ACC112 (cell line): ENCODE measurements around the gene ARHGEF6.
"Not testable (repeated sequence)": the region's sequence is repeated elsewhere in the genome, so short reads cannot be mapped to it uniquely, and the experiment has no call there.

Source experiments
- H2AFZ ChIP-seq: fragments of 200-600 bp; sonication (generic); one replicate; pipeline ENCODE4 v1.6.0; 2017; ENCODE audit warnings: antibody characterized with exemption, low read length; ENCODE audit not compliant: unreplicated experiment
- H3K27ac ChIP-seq: fragments of 200-600 bp; sonication (generic); 2 replicates; pipeline ENCODE4 v1.5.1; 2014; ENCODE audit warnings: low read depth, mild to moderate bottlenecking, antibody characterized with exemption, low read length, moderate library complexity
- H3K27me3 ChIP-seq: fragments of 200-600 bp; sonication (generic); 2 replicates; pipeline ENCODE4 v1.6.1; 2014; ENCODE audit warnings: mild to moderate bottlenecking, antibody characterized with exemption, low read length, moderate library complexity, mixed read lengths; ENCODE audit not compliant: insufficient read depth
- H3K36me3 ChIP-seq: fragments of 200-600 bp; sonication (generic); 2 replicates; pipeline ENCODE4 v1.6.1; 2016; ENCODE audit warnings: mild to moderate bottlenecking, antibody characterized with exemption, low read length, moderate library complexity, mixed read lengths; ENCODE audit not compliant: insufficient read depth
- H3K4me1 ChIP-seq: fragments of 200-600 bp; sonication (generic); one replicate; pipeline ENCODE4 v1.6.1; 2016; ENCODE audit warnings: low read length, mixed read lengths; ENCODE audit not compliant: insufficient read depth, unreplicated experiment, control insufficient read depth
- H3K4me3 ChIP-seq: fragments of 200-600 bp; sonication (generic); 2 replicates; pipeline ENCODE4 v1.5.1; 2014; ENCODE audit warnings: mild to moderate bottlenecking, low read depth, low read length
- H3K79me2 ChIP-seq: fragments of 200-600 bp; sonication (generic); one replicate; pipeline ENCODE4 v1.6.0; 2016; ENCODE audit warnings: low read length; ENCODE audit not compliant: control insufficient read depth, unreplicated experiment, insufficient read depth

Gene ARHGEF6

DNA sequence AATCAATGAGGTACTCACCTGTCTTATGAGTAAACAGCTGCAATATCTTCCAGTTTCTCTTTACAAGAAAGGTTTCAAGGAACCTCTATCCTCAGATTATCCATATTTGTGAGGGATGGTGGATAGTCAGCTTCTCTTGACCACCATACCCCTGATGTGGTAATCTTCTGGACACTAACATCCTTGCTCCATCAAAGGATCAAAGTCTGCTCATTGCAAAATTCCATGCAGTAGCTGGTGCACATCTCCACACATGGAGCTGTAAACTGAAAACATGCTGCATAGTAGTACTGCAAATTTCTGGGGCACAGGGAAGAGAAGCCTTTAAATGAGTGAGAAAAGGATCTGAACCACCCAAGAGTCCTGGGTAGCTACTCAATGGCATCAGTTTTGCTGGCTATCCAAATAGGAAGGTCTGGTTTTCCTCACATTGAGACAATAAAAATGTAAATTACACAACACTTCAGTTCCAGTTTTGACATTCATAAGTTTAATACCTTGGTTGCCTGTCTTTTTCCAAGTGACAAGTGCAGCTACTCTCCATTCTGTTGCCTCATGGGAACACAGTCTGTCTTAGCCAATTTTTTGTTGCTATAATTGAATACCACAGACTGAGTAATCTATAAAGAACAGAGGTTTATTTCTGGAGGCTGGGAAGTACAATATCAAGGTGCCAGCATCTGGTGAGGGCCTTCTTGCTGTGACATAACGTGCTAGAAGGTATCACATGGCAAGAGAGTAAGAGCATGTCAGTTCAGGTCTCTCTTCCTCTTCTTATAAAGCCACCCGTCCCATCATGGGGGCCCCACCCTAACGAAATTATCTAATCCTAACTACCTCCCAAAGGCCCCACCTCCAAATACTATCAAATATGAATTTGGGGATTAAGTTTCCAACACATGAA, 34.4 kb upstream of the ARHGEF6 start:
- Histone ChIP-seq H3K27ac (no peak overlapping the region), H3K79me2 (no peaks in the 10 kb centered on the region), H3K4me1 (peaks cover 10% of the 10 kb centered on the region), H3K36me3 (no peaks in the 10 kb centered on the region), H2AFZ (no peak overlapping the region), H3K4me3 (no peak overlapping the region), H3K27me3 (no peaks in the 10 kb centered on the region)

GRCh38 chrX:136812286-136812685, 31.6 kb upstream of the ARHGEF6 start:
- H3K27me3 ChIP-seq = no peaks in the 10 kb centered on the region
- no peak overlapping the region for H2AFZ ChIP-seq
- H3K4me3 ChIP-seq = no peak overlapping the region
- H3K36me3 ChIP-seq = no peaks in the 10 kb centered on the region
- H3K4me1 ChIP-seq = peaks cover 7% of the 10 kb centered on the region
- no peak overlapping the region for H3K27ac ChIP-seq
- no peaks in the 10 kb centered on the region for H3K79me2 ChIP-seq

DNA sequence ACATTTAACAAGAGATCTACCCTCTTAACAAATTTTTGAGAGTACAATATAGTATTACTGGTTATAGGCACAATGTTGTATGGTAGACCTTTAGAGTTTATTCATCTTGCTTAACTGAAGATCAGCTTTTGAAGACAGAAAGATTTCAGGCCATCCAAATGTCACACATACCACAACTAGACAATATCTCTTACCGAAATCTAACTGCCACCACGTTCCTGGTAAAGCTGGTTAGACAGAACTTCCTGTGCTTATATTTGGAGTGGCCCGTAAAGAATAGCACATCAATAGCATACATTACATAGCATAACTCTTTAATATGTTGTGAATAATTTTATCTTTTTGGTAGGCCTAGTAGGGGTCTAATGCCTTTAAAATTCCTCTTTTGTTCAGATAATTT, 29.8 kb upstream of the ARHGEF6 start:
- H2AFZ ChIP-seq = no peak overlapping the region
- no peaks in the 10 kb centered on the region for H3K79me2 ChIP-seq
- H3K4me3 ChIP-seq = no peak overlapping the region
- H3K4me1 ChIP-seq = no peaks in the 10 kb centered on the region
- H3K27me3 ChIP-seq = no peaks in the 10 kb centered on the region
- no peak overlapping the region for H3K27ac ChIP-seq
- H3K36me3 ChIP-seq = no peaks in the 10 kb centered on the region

- Histone ChIP-seq H3K27ac (no peak overlapping the region), H3K4me1 (no peaks in the 10 kb centered on the region), H3K36me3 (no peaks in the 10 kb centered on the region), H3K27me3 (no peaks in the 10 kb centered on the region), H3K79me2 (no peaks in the 10 kb centered on the region), H2AFZ (no peak overlapping the region), H3K4me3 (no peak overlapping the region)
These were observed 26.2 kb upstream of the ARHGEF6 start for GRCh38 chrX:136806891-136807410.

GRCh38 chrX:136802515-136802914, 21.8 kb upstream of the ARHGEF6 start:
- Histone ChIP-seq H3K36me3 (no peaks in the 10 kb centered on the region), H3K27me3 (no peaks in the 10 kb centered on the region), H3K4me3 (no peak overlapping the region), H3K27ac (no peak overlapping the region), H2AFZ (no peak overlapping the region), H3K4me1 (no peaks in the 10 kb centered on the region), H3K79me2 (no peaks in the 10 kb centered on the region)

DNA sequence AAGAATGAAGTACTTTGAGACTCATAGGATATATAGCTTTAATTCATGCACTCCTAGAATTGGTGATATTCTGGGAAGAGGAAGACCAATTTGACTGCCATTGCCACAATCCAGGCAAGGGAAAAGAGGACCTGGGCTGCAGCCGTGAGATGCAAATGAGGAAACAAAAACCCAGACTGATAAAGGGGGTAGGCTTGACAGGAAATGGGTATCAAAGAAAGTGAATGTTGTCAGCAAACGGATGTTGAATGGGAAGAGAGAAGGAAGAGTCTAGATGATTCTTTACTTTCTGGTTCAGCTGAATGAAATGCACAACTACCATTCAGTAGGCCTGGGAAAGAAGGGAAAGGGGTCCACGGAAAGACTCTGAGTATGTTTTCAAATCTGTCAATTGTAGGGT, 17.1 kb upstream of the ARHGEF6 start:
- Histone ChIP-seq H3K79me2 (no peaks in the 10 kb centered on the region), H3K36me3 (no peaks in the 10 kb centered on the region), H3K4me1 (no peaks in the 10 kb centered on the region), H3K4me3 (no peak overlapping the region), H2AFZ (no peak overlapping the region), H3K27me3 (no peaks in the 10 kb centered on the region), H3K27ac (no peak overlapping the region)

DNA sequence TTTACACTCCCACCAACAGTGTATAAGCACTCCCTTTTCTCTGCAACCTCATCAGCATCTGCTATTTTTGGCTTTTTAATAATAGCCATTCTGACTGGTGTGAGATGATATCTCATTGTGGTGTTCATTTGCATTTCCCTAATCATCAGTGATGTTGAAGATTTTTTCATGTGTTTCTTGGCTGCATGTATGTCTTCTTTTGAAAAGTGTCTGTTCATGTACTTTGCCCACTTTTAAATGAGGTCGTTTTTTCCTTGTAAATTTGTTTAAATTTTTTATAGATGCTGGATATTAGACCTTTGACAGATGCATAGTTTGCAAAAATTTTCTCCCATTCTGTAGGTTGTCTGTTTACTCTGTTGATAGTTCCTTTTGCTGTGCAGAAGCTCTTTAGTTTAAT, 14.4 kb upstream of the ARHGEF6 start:
- not testable (repeated sequence) for H3K27ac ChIP-seq, H3K27me3 ChIP-seq, H3K4me3 ChIP-seq, H2AFZ ChIP-seq, H3K36me3 ChIP-seq, H3K79me2 ChIP-seq, H3K4me1 ChIP-seq

DNA sequence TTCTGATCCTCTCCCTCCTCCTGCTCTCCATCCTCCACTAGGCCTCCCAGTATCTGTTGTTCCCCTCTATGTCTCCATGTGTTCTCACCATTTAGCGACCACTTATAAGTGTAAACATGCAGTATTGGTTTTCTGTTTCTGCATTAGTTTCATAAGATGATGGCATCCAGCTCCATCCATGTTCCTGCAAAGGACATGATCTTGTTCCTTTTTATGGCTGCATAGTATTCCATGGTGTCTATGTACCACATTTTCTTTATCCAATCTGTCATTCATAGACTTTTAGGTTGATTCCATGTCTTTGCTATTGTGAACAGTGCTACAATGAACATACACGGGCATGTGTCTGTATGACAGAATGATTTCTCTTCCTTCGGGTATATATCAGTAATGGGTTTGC, 13.9 kb upstream of the ARHGEF6 start:
- not testable (repeated sequence) for H3K27ac ChIP-seq, H3K27me3 ChIP-seq, H3K4me3 ChIP-seq

DNA sequence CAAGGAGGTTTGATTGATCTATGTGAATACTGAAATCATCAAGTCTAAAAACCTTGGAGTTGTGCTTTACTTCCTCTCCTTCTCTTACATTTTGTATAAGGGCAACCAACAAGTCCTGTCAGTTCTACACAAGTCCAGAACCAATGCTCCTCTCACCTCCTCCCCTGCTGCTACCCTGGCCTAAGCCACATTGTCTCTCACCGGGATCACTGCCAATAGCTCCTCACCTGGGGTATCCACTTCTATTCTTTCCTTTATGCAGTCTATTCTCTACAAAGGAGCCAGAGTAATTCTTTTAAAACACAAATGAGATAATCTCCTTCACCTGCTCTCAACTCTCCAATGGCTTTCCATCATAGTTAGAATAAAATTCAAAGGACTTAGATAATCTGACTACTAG, 13.3 kb upstream of the ARHGEF6 start:
- no peak overlapping the region for H3K27ac ChIP-seq
- no peaks in the 10 kb centered on the region for H3K27me3 ChIP-seq
- H3K36me3 ChIP-seq = no peaks in the 10 kb centered on the region

More for the DNA sequence above, 13.9 kb upstream of the ARHGEF6 start:
- not testable (repeated sequence) for H3K36me3 ChIP-seq, H2AFZ ChIP-seq, H3K4me1 ChIP-seq, H3K79me2 ChIP-seq

GRCh38 chrX:136789856-136790255, 9.1 kb upstream of the ARHGEF6 start:
- Histone ChIP-seq H3K79me2 (no peaks in the 10 kb centered on the region), H3K27me3 (no peaks in the 10 kb centered on the region), H2AFZ (no peak overlapping the region)

More for the DNA sequence above, 13.3 kb upstream of the ARHGEF6 start:
- Histone ChIP-seq H2AFZ (no peak overlapping the region), H3K4me1 (no peaks in the 10 kb centered on the region), H3K4me3 (no peak overlapping the region), H3K79me2 (no peaks in the 10 kb centered on the region)

GRCh38 chrX:136784231-136784630, 3.5 kb upstream of the ARHGEF6 start:
- no peak overlapping the region for H3K27ac ChIP-seq
- no peaks in the 10 kb centered on the region for H3K36me3 ChIP-seq
- no peaks in the 10 kb centered on the region for H3K79me2 ChIP-seq
- H3K27me3 ChIP-seq = no peaks in the 10 kb centered on the region
- peaks cover 11% of the 10 kb centered on the region for H3K4me1 ChIP-seq
- no peak overlapping the region for H2AFZ ChIP-seq
- H3K4me3 ChIP-seq = no peak overlapping the region

More at GRCh38 chrX:136789856-136790255, 9.1 kb upstream of the ARHGEF6 start:
- no peaks in the 10 kb centered on the region for H3K4me1 ChIP-seq
- H3K27ac ChIP-seq = no peak overlapping the region
- H3K36me3 ChIP-seq = no peaks in the 10 kb centered on the region
- no peak overlapping the region for H3K4me3 ChIP-seq
